Dermis blood vessel endothelial cell (primary cell): ENCODE measurements around the gene RPL32. TPM values are rescaled to one million over a fixed set of nuclear protein-coding genes. Genes with fewer than 3 reads are reported as not detected.
"Not testable (repeated sequence)": the region's sequence is repeated elsewhere in the genome, so short reads cannot be mapped to it uniquely, and the experiment has no call there.

Experiments
- DNase-seq: peaks from one replicate; pipeline ENCODE4 v3.0.0; 2010
- total RNA-seq: library from RNA; depleted of rRNA; stranded (reverse); fragments of >200 nt; gene quantifications from 2 replicates; pipeline ENCODE4 v1.2.3, GENCODE V29; 2014

RPL32 gene
- 632 and 1,383 TPM in 2 replicates for total RNA-seq

- DNase-seq = peak; percentile 97
Observed at GRCh38 chr3:12841149-12841969, at the start of gene RPL32. Gene RPL32, minus strand, starts transcription at chr3:12841565. Its CDS starts 1,328 bp downstream, at chr3:12840237.

- no peak for DNase-seq
Observed at GRCh38 chr3:12890610-12891390, 49.4 kb upstream of the RPL32 start.

GRCh38 chr3:12886736-12887135 lies 45.4 kb upstream of the RPL32 start:
- no peak for DNase-seq

- DNase-seq = no peak
Observed at GRCh38 chr3:12886106-12886679, 44.8 kb upstream of the RPL32 start.

GRCh38 chr3:12885583-12885930 lies 44.2 kb upstream of the RPL32 start:
- DNase-seq = no peak

GRCh38 chr3:12884790-12885582 lies 43.6 kb upstream of the RPL32 start:
- no peak for DNase-seq

- DNase-seq = no peak
Observed at GRCh38 chr3:12884186-12884680, 42.9 kb upstream of the RPL32 start.

GRCh38 chr3:12882336-12883310 lies 41.3 kb upstream of the RPL32 start:
- no peak for DNase-seq

GRCh38 chr3:12881858-12882257 lies 40.5 kb upstream of the RPL32 start:
- DNase-seq = not testable (repeated sequence)

GRCh38 chr3:12879191-12879815 lies 37.9 kb upstream of the RPL32 start:
- DNase-seq = no peak

GRCh38 chr3:12878758-12879157 lies 37.4 kb upstream of the RPL32 start:
- DNase-seq = not testable (repeated sequence)

GRCh38 chr3:12878141-12878574 lies 36.8 kb upstream of the RPL32 start:
- DNase-seq = no peak

GRCh38 chr3:12877040-12877439 lies 35.7 kb upstream of the RPL32 start:
- DNase-seq = no peak

- peak; percentile 45 for DNase-seq
Observed at GRCh38 chr3:12875857-12876836, 34.8 kb upstream of the RPL32 start.

- no peak for DNase-seq
Observed at GRCh38 chr3:12871404-12871983, 30.1 kb upstream of the RPL32 start.

GRCh38 chr3:12870942-12871341 lies 29.6 kb upstream of the RPL32 start:
- no peak for DNase-seq

- peak; percentile 25 for DNase-seq
Observed at GRCh38 chr3:12869035-12869621, 27.8 kb upstream of the RPL32 start.
